Stimulated activated CD8-positive, alpha-beta memory T cell treated with anti-CD3 and anti-CD28 coated beads, Interleukin-15, amount 100 ng/mL, for 1 hour (primary cell): Measurements from ENCODE around the gene HOMER3.
"Not testable (repeated sequence)": the region's sequence is repeated elsewhere in the genome, so short reads cannot be mapped to it uniquely, and the experiment has no call there.

Experiments
- DNase-seq: peaks from one replicate; pipeline ENCODE4 v3.0.0-alpha.2; 2020; ENCODE audit warnings: low read depth

The HOMER3 gene

GRCh38 chr19:18922228-18922985, 18.6 kb downstream of the HOMER3 start:
- no peak for DNase-seq

DNA sequence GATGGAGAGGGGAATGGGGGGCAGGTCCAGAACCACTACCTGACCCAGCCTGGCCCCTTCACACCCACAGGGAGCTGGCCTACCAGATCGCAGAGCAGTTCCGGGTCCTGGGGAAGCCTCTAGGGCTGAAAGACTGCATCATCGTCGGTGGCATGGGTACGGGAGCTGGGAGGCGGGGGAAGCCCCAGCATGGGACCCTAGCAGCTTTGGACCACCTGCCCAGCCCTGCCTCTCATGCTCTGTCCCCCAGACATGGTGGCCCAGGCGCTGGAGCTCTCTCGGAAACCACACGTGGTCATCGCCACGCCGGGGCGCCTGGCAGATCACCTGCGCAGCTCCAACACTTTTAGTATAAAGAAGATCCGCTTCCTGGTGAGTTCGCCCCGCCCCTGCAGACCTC, 19.4 kb downstream of the HOMER3 start:
- no peak for DNase-seq

- no peak for DNase-seq
Measured at GRCh38 chr19:18920400-18920799, 20.6 kb downstream of the HOMER3 start.

GRCh38 chr19:18919900-18920214, 21.2 kb downstream of the HOMER3 start:
- no peak for DNase-seq

GRCh38 chr19:18919086-18919899, 21.7 kb downstream of the HOMER3 start, which contains the start of the genes COPE and DDX49:
TSS of gene COPE (minus strand) at chr19:18919387. CDS start at chr19:18919348, 39 bp downstream.
TSS of gene DDX49 (plus strand) at chr19:18919715. CDS start at chr19:18919742, 27 bp downstream.
- peak; percentile 94 for DNase-seq

- DNase-seq, result not testable (repeated sequence)
Measured at GRCh38 chr19:18917593-18917992, 23.4 kb downstream of the HOMER3 start.

DNA sequence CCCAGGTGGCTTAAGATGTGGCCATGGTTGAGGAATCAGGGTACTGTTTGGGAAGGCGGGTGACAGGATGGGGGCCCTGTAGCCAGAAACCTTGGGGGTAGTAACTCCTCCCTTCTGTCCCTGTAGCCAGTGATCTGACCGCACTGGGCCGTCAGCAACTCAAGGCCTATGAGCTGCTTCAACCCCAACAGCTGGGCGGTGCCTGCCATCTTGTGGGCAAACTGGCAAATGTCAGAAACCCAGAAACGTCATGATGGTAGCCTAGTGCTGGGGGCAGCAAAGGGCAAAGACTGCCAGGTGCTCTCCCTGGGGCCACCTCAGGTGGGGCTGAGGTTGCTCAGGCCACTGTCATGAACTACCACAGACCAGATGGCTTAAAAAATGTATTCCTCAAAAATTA, 25.4 kb downstream of the HOMER3 start:
- DNase-seq, result no peak

DNA sequence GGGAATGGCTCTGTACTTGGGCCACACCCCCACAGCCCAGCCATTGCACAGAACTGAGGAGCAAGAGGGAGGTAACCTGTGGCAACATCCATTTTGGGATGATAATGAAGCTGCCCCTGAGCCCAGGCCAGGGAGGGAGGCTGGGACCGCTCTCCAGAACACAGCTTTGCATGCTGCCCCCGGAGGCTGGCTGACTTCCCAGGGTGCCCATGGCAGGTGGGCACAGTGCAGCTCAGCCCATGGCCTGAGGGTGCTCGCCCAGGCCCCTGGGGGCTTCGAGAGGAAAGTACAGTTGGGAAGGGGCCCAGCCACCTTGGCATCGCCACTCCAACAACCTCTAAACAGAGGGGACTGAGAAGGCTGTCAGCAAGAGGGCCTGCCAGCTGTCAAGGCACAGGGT, 27.6 kb downstream of the HOMER3 start:
- no peak for DNase-seq

DNA sequence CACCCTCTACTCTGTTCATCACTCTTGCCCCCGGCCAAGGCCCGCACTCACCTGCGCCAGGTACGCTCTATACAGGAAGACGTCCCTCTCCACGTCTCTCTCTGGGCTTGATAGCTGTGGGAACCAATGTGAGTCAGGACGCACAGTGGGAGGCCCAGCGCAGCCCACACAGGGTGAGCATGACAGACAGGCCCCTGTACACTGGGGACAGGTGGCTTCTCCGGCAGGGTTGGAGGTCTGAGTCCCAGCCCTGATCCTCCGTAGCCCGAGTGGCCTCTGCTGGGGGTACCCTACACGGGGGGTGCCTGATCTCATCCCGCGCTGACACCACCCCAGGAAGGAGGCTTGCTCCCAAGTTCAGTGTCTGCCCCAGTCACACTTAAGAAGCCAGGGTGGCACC, 28.1 kb downstream of the HOMER3 start:
- no peak for DNase-seq

- no peak for DNase-seq
Measured at GRCh38 chr19:18910801-18911436, 30.1 kb downstream of the HOMER3 start.

- DNase-seq, result no peak
Measured at GRCh38 chr19:18910010-18910409, 31.0 kb downstream of the HOMER3 start.

DNA sequence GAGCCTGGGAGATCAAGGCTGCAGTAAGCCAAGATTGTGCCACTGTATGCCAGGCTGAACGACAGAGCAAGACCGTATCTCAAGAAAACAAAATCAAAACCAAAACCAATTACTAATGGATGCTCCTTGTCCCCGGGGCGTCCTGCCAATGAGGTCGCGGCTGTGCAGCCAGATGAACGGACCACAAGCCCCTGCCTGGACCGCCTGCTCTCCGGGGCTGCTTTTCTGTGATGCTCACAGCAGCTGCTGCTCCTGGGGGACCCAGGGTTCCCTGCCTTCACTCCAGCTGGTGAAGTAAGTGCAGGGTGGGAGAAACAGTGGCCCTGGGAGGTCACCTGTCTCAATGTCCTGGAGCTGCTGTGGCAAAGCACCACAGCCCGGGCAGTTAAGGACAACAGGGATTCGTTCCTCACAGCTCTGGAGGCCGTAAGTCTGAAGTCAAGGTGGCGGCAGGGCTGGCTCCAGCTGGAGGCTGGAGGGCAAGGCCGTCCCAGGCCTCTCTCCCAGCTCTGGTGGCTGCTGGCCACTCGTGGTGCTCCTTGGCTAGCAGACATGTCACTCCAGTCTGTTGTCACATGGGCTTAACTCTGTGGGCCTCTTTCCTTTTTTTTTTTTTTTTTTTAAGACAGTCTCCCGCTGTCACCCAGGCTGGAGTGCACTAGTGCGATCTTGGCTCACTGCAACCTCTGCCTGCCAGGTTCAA, 31.9 kb downstream of the HOMER3 start:
- no peak for DNase-seq

DNA sequence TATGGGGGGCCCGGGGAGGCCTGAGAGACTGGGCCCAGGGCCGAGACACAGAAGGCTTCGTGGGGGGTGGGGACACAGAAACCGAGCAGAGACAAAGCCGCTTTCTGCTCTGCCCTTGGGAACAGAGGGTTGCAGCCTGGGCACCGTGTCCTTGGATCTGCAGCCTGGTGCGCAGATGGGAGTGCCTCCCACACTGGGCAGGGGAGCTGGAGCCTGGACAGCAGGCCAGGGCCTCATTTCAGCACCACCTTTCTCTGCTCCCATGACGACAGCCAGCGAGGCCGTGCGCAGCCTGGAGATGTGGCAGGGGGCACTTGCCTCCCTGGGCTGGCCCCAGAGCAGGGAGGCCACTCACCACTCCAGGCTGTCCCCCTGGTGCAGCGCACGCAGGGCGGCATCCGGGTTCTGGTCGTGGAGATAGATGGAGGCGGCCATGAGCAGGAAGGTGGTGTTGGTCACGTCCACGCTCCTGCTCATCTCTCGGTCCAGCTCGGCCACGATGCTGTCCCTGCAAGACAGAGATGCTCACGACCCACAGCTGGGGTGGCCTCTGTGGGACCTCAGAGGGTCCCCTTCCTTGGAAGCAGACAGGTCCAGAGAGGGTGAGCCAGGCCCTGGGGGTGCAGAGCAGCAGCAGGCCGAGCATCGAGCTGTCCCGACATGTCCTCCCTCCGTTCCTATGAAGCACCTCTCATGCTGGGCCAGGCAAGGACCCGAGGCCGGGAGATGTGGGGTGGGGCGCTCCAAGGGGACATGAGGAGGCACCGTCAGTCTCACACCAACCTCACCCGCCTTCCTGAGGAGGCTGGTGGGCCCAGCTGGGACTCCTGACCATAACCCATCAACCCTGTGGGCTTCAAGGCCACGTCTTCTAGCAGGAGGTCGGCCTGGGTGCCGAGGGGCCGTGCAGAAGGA, 34.2 kb downstream of the HOMER3 start:
- DNase-seq, result no peak

- no peak for DNase-seq
Measured at GRCh38 chr19:18905513-18906236, 35.3 kb downstream of the HOMER3 start.

DNA sequence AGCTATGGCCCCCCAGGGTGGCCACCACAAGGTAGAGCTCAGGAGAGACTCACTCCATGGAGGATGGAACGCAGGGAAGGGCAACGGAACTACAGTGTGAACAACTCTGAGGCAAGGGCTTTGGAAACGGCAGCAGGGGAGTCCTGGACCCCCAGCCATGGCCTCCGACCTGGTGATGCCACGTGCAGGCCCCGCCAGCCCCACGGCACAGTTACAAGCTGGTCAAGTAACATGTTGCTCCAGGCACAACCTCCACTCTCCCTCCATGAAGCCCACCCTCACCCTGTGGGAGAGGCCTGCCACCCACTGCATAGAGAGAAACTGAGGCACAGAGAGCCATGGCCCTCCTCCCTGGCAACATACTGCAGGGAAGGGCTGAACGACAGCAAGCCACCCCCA, 36.0 kb downstream of the HOMER3 start:
- no peak for DNase-seq

GRCh38 chr19:18904334-18905057, 36.5 kb downstream of the HOMER3 start:
- DNase-seq, result no peak

DNA sequence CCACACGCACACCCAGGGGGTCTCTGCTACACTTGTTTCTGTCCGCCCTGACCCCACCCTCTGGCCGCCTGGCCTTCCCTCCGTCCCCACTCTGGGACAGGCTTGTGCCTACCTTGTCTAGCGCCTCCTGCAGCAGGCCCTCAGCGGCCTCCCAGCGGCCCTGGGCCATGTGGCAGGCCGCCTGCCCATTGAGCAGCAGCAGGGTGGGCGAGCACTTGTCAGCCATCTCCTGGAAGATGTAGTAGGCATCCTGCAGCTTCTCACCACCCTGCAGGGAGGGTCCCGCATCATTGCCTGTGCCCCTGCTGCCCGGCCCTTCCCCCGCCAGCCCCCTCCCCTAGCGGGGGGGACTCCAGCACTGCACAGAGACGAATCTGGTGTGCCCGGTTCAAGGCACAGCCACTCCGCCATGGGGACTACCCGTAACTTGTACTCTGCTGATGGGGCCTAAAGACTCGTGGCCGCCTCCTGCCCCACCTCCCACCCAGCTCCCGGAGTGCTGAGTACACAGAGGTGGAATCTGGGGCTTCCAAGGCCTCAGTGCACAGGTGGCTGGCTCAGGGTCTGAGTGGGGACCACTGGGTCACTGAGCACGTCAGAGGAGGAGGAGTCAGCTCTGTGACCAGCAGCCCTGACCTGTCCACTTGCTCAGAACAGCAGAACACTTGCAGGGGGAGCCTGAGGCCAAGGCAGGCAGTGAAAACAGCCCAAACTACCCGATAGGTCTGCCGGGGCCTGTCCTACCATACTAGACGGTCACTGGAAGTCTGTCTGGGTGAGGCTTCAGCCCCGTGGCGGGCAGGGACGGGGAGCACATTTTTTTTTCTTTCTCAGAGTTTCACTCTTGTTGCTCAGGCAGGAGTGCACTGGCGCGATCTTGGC, 37.6 kb downstream of the HOMER3 start:
- no peak for DNase-seq

DNA sequence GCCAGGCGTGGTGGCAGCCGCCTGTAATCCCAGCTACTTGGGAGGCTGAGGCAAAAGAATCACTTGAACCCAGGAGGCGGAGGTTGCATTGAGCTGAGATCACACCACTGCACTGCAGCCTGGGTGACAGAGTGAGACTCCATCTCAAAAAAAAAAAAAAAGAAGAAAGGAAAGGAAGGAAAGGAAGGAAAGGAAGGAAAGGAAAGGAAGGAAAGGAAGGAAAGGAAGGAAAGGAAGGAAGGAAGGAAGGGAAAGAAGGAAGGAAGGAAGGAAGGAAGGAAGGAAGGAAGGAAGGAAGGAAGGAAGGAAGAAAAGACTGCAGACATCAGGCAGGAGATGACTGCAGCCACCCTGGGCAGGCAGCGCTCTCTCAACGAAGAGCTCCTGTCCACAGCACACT, 38.5 kb downstream of the HOMER3 start:
- DNase-seq, result not testable (repeated sequence)

GRCh38 chr19:18901491-18901890, 39.5 kb downstream of the HOMER3 start:
- DNase-seq, result no peak
